H7 (cell line): ENCODE data around the gene FAF2. TPM values are rescaled to one million over a fixed set of nuclear protein-coding genes. Genes with fewer than 3 reads are reported as not detected.
A peak's percentile ranks its signal among the peaks of the same experiment; 100 is the strongest.

Experiments used
- DNase-seq: peaks from one replicate; pipeline ENCODE4 v3.0.0; 2012
- H3K27me3 ChIP-seq: 2 replicates; pipeline ENCODE4 v1.6.0; 2011; ENCODE audit warnings: mild to moderate bottlenecking, low read length; ENCODE audit not compliant: control insufficient read depth, insufficient read depth
- H3K36me3 ChIP-seq: replicated peaks from 2 replicates; pipeline ENCODE4 v1.5.1; 2011; ENCODE audit warnings: low read length; ENCODE audit not compliant: control insufficient read depth, insufficient read depth
- H3K4me3 ChIP-seq: 2 replicates; pipeline ENCODE4 v1.5.1; 2011; ENCODE audit warnings: low read depth, mild to moderate bottlenecking, control low read depth, low read length, moderate library complexity; ENCODE audit not compliant: insufficient read depth
- total RNA-seq: library from RNA; depleted of rRNA; stranded (reverse); fragments of >200 nt; shearing (Covaris generic); gene quantifications from 2 replicates; pipeline ENCODE4 v1.2.3, GENCODE V29; 2014

Gene FAF2
- total RNA-seq, 1 experiment from 2014 or later: 37.6 TPM

- no peak for DNase-seq
- Histone ChIP-seq H3K4me3 (no peak overlapping the region), H3K36me3 (peaks cover 33% of the 10 kb centered on the region), H3K27me3 (no peaks in the 10 kb centered on the region)
Measured at GRCh38 chr5:176492431-176492830, 44.2 kb downstream of the FAF2 start.

DNA sequence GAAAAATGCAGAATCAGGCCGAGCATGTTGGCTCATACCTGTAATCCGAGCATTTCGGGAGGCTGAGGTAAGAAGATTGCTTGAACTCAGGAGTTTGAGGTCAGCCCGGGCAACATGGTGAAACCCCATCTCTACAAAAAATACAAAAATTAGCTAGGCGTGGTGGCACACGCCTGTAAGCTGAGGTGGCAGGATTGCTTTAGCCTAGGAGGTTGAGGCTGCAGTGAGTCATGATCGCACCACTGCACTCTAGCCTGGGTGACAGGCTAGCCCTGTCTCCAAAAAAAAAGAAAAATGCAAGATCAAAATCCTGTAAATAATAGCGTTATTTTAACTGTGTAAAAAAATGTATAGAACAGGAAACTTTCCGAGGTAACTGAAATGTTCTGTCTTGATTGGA lies 49.7 kb downstream of the FAF2 start:
- peaks cover 38% of the 10 kb centered on the region for H3K36me3 ChIP-seq
- DNase-seq: no peak
- no peak overlapping the region for H3K4me3 ChIP-seq
- no peaks in the 10 kb centered on the region for H3K27me3 ChIP-seq

- DNase-seq: no peak
- Histone ChIP-seq H3K27me3 (no peaks in the 10 kb centered on the region), H3K36me3 (peaks cover 24% of the 10 kb centered on the region), H3K4me3 (no peak overlapping the region)
Measured at GRCh38 chr5:176499273-176499672, 51.1 kb downstream of the FAF2 start.

GRCh38 chr5:176500511-176500910 lies 52.3 kb downstream of the FAF2 start:
- no peak overlapping the region for H3K4me3 ChIP-seq
- H3K27me3 ChIP-seq: no peaks in the 10 kb centered on the region
- H3K36me3 ChIP-seq: peaks cover 24% of the 10 kb centered on the region
- DNase-seq: no peak

GRCh38 chr5:176501333-176501732 lies 53.1 kb downstream of the FAF2 start:
- Histone ChIP-seq H3K27me3 (no peaks in the 10 kb centered on the region), H3K36me3 (peaks cover 22% of the 10 kb centered on the region), H3K4me3 (no peak overlapping the region)
- DNase-seq: no peak

DNA sequence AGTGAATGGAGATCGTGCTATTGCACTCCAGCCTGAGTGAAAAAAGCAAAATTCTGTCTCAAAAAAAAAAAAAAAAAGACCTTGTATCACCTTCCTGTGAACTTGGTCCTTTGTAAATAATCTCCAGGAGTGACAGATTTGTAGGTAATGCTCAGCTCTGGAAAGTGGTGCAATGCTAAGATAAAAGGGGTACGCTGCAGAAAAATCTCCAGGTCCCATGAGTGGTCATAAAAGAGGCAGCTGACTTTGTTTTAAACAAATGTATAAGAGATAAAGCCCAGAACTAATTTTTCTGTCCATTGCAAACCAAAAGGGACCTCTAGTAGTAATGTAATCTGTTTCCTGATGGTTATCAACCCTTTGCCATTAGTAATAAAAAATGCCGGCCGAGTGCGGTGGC lies 55.3 kb downstream of the FAF2 start:
- H3K27me3 ChIP-seq: no peaks in the 10 kb centered on the region
- H3K36me3 ChIP-seq: peaks cover 21% of the 10 kb centered on the region
- DNase-seq: no peak
- no peak overlapping the region for H3K4me3 ChIP-seq

DNA sequence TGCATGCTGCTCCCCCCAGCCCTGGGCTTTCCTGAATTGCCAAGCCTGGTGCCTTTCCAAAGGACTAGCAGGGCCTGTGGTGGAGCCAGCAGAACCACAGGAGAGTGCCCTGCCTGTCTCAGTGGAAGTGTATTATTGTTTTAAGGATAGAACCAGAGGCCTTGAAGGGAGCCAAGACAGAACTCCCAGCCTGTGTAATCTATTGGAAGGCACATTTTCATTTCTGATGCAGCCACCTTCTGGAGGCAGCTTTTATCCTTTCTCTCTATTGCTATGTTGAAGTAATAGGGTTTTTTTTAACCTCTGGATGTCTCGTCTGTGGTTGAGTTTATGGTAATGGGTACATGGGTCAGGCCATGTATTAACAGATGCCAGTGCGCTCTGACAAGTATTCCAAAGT lies 59.7 kb downstream of the FAF2 start:
- H3K36me3 ChIP-seq: peaks cover 10% of the 10 kb centered on the region
- no peak for DNase-seq
- no peak overlapping the region for H3K4me3 ChIP-seq
- no peaks in the 10 kb centered on the region for H3K27me3 ChIP-seq

DNA sequence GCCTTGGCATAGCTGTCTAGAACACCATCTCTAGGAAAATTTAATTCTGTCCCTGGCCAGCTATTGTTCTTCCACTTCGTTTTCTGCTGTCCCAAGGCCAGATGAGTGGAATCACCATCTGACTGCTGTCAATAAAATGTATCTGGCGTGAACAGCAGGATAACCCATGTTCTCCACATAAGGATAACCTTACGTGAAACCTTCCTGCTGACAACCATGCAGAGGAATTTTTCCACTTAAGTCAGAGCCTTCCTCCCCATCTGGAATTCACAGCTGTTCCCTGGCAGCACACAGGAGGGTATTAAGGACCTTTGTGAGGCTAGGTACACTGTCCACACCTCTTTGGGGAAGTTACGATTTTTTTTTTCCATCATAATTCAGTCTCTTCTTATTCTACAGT lies 60.4 kb downstream of the FAF2 start:
- Histone ChIP-seq H3K36me3 (peaks cover 10% of the 10 kb centered on the region), H3K27me3 (no peaks in the 10 kb centered on the region)

DNA sequence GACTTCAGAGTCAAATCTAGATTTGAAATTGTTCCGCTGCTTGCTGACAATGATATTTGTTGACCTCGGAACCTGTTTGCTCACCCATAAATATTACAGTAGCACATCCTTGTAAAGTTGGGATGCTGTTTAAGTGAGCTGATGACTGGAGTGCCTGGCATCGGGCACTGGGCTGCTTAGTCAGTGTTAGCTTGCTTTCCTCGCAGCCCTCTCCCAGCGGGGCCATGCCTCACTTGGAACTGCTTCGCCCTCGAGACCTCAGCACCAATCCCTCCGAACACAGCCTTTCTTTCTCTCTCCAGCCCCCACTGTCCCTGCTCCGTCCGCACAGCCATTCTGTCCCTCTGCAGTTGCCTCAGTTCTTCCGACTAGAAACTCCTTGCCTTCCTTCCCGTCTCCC lies 65.6 kb downstream of the FAF2 start:
- H3K4me3 ChIP-seq: no peak overlapping the region
- H3K27me3 ChIP-seq: no peaks in the 10 kb centered on the region
- DNase-seq: peak; percentile 26
- peaks cover 1% of the 10 kb centered on the region for H3K36me3 ChIP-seq

More for the DNA sequence above, 60.4 kb downstream of the FAF2 start:
- H3K4me3 ChIP-seq: no peak overlapping the region
- DNase-seq: no peak

DNA sequence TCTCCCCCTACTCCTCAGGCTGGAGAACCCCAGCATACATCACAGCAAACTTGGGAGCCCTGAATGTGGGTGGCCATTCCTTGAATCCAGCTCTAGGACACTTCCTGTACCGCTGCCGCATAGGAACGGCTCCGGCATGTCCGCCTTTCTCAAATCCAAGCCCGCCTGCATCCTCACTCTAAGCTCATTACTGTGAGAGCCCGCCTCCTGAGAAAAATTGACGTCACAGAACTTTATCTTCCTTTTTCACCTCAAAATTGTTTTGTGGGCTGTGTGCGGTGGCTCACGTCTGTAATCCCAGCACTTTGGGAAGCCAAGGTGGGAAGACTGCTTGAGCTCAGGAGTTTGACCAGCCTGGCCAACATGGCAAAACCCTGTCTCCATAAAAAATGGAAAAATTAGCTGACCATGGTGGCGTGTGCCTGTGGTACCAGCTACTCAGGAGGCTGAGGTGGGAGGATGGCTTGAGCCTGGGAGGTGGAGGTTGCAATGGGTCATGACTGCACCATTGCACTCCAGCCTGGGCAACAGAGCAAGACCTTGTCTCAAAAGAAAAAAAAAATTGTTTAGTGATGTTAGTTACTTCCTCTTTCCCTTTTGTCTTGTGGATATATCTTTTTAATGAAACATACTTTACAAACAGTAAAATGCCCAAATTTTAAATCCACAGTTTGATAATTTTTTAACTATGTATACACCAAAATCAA lies 66.2 kb downstream of the FAF2 start:
- Histone ChIP-seq H3K27me3 (no peaks in the 10 kb centered on the region), H3K36me3 (peaks cover 1% of the 10 kb centered on the region), H3K4me3 (no peak overlapping the region)
- DNase-seq: no peak

- no peak overlapping the region for H3K4me3 ChIP-seq
- H3K27me3 ChIP-seq: no peaks in the 10 kb centered on the region
- DNase-seq: no peak
- no peaks in the 10 kb centered on the region for H3K36me3 ChIP-seq
Measured at GRCh38 chr5:176515396-176515795, 67.2 kb downstream of the FAF2 start.

- no peak for DNase-seq
- H3K4me3 ChIP-seq: no peak overlapping the region
- no peaks in the 10 kb centered on the region for H3K36me3 ChIP-seq
- no peaks in the 10 kb centered on the region for H3K27me3 ChIP-seq
Measured at GRCh38 chr5:176517053-176517661, 69.0 kb downstream of the FAF2 start.

DNA sequence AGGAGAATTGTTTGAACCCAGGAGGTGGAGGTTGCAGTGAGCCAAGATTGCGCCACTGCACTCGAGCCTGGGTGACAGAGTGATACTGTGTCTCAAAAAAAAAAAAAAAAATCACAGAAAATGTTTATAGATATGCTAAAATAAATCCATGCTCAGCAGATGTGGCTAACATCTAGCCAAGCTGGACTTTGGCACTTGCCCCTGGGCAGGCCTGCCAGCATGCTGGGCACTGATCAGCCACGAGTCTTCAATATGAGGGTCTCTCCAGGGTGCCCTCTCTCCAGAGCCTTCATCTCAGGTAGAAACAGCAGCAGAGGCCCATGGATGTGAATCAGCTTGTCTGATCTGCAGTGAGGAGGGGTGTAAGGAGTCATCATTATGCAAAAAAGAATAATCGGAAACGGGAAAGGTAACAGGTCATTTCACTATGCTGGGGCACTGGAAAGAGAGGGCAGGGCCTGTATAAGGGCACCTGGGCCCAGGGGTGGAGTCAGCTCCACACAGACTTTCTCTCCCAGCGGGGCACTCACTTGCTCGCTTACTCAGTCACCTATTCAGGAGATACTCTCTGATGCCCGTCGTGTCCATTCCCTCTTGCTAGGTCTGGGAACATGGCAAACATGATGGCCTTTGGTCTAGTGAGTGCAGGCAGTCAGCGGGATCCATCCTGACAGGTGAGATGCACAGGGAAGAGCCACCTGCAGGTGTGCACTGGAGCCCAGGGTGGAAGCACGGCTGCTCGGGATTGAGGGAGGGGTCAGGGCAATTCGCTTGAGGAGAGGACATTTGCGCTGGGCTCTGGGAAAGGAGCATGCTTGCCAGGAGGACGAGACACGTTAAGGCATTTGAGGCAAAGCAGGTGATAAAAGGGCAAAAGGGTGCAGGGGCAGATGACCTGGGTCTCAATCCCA lies 71.9 kb downstream of the FAF2 start:
- no peaks in the 10 kb centered on the region for H3K27me3 ChIP-seq
- no peaks in the 10 kb centered on the region for H3K36me3 ChIP-seq
- peak; percentile 64 for DNase-seq
- no peak overlapping the region for H3K4me3 ChIP-seq

GRCh38 chr5:176521286-176521685 lies 73.1 kb downstream of the FAF2 start:
- Histone ChIP-seq H3K36me3 (no peaks in the 10 kb centered on the region), H3K4me3 (no peak overlapping the region), H3K27me3 (no peaks in the 10 kb centered on the region)
- no peak for DNase-seq
